Esophagus (tissue), 2 donors: ENCODE data around the gene PER1. TPM values are rescaled to one million over a fixed set of nuclear protein-coding genes. Genes with fewer than 3 reads are reported as not detected.

ENCODE experiments used
- H3K27ac ChIP-seq, 2 donors: one replicate each; pipeline ENCODE4 v1.5.1; 2013; ENCODE audit warnings: low read depth in 2 of 2, mild to moderate bottlenecking in 2 of 2, inconsistent platforms in 1 of 2, low read length in 1 of 2, moderate library complexity in 1 of 2
- H3K27me3 ChIP-seq, 2 donors: one replicate each; pipeline ENCODE4 v1.6.1; 2013; ENCODE audit warnings: low read length in 2 of 2, control low read depth in 1 of 2, mild to moderate bottlenecking in 1 of 2; ENCODE audit not compliant: insufficient read depth in 2 of 2, control insufficient read depth in 1 of 2
- H3K36me3 ChIP-seq, 2 donors: one replicate each; pipeline ENCODE4 v1.6.1; 2013; ENCODE audit warnings: low read length in 1 of 2; ENCODE audit not compliant: control insufficient read depth in 2 of 2, insufficient read depth in 2 of 2
- H3K4me1 ChIP-seq, 2 donors: one replicate each; pipeline ENCODE4 v1.6.1; 2013; ENCODE audit warnings: low read length in 1 of 2; ENCODE audit not compliant: control insufficient read depth in 2 of 2, insufficient read depth in 2 of 2
- H3K4me3 ChIP-seq, 2 donors: one replicate each; pipeline ENCODE4 v1.5.1; 2013; ENCODE audit warnings: low read length in 2 of 2, mild to moderate bottlenecking in 2 of 2, low read depth in 1 of 2, moderate library complexity in 1 of 2
- H3K9me3 ChIP-seq, 2 donors: one replicate each; pipeline ENCODE4 v1.6.1; 2013; ENCODE audit warnings: mild to moderate bottlenecking in 2 of 2, low read depth in 1 of 2, low read length in 1 of 2, moderate library complexity in 1 of 2; ENCODE audit not compliant: control insufficient read depth in 2 of 2, insufficient read depth in 1 of 2
- WGBS, 2 donors: extraction: QIAGEN DNeasy Blood & Tissue Kit; methylation state at CpG; one replicate each; pipeline ENCODE4 v1.1.7; 2013; 5-methylcytosine and 5-hydroxymethylcytosine counted together
- polyA plus RNA-seq, 2 donors: library from polyadenylated mRNA; stranded (reverse); fragments of 200-250 nt; gene quantifications; one replicate each; pipeline ENCODE4 v1.2.3, GENCODE V29; 2013
- donor health status: healthy with polysubstance abuse.
- donor health status: Bipolar disorder and iron deficiency.

Gene PER1, protein sequence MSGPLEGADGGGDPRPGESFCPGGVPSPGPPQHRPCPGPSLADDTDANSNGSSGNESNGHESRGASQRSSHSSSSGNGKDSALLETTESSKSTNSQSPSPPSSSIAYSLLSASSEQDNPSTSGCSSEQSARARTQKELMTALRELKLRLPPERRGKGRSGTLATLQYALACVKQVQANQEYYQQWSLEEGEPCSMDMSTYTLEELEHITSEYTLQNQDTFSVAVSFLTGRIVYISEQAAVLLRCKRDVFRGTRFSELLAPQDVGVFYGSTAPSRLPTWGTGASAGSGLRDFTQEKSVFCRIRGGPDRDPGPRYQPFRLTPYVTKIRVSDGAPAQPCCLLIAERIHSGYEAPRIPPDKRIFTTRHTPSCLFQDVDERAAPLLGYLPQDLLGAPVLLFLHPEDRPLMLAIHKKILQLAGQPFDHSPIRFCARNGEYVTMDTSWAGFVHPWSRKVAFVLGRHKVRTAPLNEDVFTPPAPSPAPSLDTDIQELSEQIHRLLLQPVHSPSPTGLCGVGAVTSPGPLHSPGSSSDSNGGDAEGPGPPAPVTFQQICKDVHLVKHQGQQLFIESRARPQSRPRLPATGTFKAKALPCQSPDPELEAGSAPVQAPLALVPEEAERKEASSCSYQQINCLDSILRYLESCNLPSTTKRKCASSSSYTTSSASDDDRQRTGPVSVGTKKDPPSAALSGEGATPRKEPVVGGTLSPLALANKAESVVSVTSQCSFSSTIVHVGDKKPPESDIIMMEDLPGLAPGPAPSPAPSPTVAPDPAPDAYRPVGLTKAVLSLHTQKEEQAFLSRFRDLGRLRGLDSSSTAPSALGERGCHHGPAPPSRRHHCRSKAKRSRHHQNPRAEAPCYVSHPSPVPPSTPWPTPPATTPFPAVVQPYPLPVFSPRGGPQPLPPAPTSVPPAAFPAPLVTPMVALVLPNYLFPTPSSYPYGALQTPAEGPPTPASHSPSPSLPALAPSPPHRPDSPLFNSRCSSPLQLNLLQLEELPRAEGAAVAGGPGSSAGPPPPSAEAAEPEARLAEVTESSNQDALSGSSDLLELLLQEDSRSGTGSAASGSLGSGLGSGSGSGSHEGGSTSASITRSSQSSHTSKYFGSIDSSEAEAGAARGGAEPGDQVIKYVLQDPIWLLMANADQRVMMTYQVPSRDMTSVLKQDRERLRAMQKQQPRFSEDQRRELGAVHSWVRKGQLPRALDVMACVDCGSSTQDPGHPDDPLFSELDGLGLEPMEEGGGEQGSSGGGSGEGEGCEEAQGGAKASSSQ (N-terminal part only)
- polyA plus RNA-seq = 10 to 100 TPM; 44.7 to 85.2 TPM

DNA sequence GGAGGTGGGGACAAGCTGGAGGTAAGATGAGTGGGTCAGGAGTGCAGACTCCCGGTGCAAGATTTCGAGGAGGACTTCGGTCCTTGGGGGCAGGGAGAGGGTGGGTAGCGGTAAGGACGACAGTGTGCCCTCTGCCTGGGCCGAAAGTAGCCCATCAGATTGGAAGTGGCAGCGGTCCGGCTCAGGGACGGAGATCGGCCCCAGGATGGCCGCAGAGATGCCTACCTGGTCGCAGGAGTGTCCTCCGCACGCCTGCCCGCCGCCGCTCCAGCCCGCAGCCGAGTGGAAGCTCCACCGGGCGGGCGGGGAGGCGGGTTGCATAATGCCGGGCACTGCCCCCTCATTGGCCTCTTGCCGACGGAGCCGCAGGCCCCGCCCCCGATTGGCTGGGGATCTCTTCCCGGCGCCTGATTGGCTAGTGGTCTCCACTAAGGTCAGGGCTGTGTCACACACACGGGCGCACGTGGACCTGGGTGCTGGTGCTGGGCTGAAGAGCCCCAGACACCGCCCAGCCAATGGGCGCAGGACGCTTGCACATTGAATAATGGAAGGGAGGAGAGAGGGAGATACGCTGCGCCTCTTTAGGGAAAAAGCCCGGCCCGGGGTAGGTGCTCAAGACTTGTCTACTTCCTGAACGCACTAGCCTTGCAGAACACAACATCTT lies at the start of gene PER1:
PER1 (minus strand) TSS at position 293 of the 664 bp plus-strand sequence. CDS start 1,698 bp downstream, outside the sequence.
- peaks cover 2 to 24% of the 10 kb centered on the region in 2 donors for H3K4me1 ChIP-seq
- H3K9me3 ChIP-seq = no peaks in the 10 kb centered on the region
- WGBS, 2 donors = 3 to 5% methylated on average over 41 to 42 of the region's 42 CpGs
- peak within 1 kb of the TSS; percentile 48 to 69 for H3K4me3 ChIP-seq
- no peaks in the 10 kb centered on the region for H3K27me3 ChIP-seq
- peaks cover 9 to 30% of the 10 kb centered on the region in 2 donors for H3K36me3 ChIP-seq
- H3K27ac ChIP-seq = peak within 1 kb of the TSS; percentile 100

DNA sequence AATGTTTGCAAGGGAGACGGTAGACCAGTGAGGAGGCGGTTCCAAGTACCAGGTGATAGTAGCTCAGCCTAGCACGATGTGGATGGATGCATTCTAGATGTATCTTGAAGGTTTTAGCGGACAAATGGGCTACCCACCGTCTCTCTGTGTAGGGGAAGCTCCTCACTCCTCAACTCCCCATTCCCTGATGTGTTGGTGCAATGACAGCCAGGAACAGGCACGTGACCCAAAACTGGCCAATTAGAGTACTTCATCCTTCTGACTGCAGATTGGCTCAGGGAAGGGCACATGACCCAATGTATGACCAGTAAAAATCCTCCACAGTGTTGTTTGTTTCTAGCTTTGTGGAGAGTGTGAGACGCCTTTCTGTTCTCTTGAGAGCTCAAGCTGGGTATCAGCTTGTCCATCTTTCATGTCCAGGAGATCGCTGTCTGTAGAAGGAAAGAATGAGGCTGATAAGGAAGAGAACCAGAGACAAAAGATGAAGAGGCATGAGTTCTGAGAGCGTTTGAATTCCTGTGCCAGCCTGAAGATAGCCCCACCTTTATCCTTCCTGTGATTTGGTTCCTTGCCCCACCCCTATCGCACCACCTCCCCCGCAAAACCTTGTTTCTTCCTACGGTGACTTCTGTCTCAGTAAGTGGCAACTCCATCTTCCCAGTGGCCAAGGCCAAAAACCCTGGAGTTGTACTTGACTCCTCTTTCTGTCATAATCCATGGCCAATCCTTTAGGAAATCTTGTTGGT lies 40.0 kb upstream of the PER1 start:
- peak overlapping the region in 1 of 2 donors; percentile 38 for H3K4me3 ChIP-seq
- no peaks in the 10 kb centered on the region for H3K36me3 ChIP-seq
- H3K4me1 ChIP-seq = peaks cover 5 to 16% of the 10 kb centered on the region in 2 donors
- H3K9me3 ChIP-seq = no peaks in the 10 kb centered on the region
- H3K27me3 ChIP-seq = no peaks in the 10 kb centered on the region
- 8 to 16% methylated on average over 12 of the region's 12 CpGs for WGBS, 2 donors
- peak overlapping the region; percentile 86 to 91 for H3K27ac ChIP-seq

DNA sequence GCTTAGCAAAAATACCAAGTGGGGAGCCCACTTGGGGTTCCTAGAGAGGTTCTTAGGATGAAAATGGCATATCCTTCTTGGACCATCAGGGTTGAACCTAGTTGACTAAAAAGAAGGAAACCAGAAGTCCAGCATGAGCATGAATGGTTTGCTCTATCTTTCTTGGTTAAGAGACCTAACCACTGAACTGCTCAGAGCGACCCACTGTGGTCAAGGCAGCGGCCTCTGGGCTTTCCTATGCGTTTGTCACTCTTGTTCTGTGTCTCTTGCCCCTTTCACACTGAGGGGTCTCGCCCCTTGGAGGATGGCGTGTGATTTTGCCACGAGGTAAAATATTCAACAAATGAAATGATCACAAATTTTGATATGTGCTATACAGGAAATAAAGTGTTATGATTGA lies 38.3 kb upstream of the PER1 start:
- Histone ChIP-seq H3K27me3 (no peaks in the 10 kb centered on the region), H3K4me1 (peaks cover 5 to 16% of the 10 kb centered on the region in 2 donors), H3K36me3 (no peaks in the 10 kb centered on the region), H3K9me3 (no peaks in the 10 kb centered on the region), H3K27ac (peak overlapping the region; percentile 62 to 80), H3K4me3 (no peak overlapping the region)
- 42 to 43% methylated on average over 6 of the region's 6 CpGs for WGBS, 2 donors

DNA sequence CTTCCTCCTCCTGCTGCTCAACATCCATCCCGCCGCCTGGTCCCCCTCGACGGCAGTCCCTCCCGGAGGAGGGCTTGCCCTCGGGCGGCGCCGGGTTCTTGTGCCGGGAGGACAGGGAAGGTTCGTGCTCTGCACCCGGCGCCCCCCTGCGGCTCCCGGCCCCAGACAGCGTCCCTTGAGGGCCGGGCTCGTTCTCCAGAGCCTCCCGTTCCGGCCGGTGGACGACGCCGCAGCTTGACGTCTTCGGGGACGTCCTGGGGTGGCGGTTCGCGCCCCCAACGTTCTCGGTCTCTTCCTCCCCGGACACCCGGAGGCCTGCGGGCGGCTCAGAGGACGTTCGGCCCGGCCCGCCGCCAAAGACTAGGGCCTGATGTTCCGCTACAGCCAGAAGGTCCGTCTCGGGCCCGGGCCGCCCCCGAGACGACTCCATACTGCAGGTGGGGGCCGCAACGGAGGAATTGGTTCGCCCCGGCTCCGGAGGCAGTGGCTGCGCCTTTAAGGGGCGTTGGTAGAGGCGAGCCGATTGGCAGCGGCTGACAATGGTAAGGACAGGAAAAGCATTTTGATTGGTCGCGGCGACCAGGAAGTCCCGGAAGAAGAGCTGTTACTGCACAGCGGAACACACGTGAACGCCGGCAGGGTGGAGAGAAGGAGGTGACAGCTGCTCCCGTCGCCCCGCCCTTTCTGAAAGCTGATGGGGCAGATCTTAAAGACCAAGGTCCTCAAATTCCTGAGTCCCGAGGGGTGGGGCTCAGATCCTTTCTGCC lies 37.7 kb upstream of the PER1 start, which contains the start of gene BORCS6:
BORCS6 (minus strand) TSS at position 470 of the 767 bp plus-strand sequence; CDS start at position 430, 40 bp downstream.
- peaks cover 5 to 16% of the 10 kb centered on the region in 2 donors for H3K4me1 ChIP-seq
- 0 to 1% methylated on average over 66 to 70 of the region's 70 CpGs for WGBS, 2 donors
- peak within 1 kb of the TSS; percentile 70 to 92 for H3K4me3 ChIP-seq
- no peaks in the 10 kb centered on the region for H3K27me3 ChIP-seq
- peak within 1 kb of the TSS; percentile 97 to 99 for H3K27ac ChIP-seq
- H3K36me3 ChIP-seq = no peaks in the 10 kb centered on the region
- H3K9me3 ChIP-seq = no peaks in the 10 kb centered on the region

- no peaks in the 10 kb centered on the region for H3K36me3 ChIP-seq
- 3 to 4% methylated on average over 55 to 67 of the region's 67 CpGs for WGBS, 2 donors
- no peaks in the 10 kb centered on the region for H3K27me3 ChIP-seq
- H3K4me1 ChIP-seq = peaks cover 5 to 16% of the 10 kb centered on the region in 2 donors
- peak overlapping the region; percentile 97 to 99 for H3K27ac ChIP-seq
- no peaks in the 10 kb centered on the region for H3K9me3 ChIP-seq
- H3K4me3 ChIP-seq = peak overlapping the region; percentile 70 to 92
Observed at GRCh38 chr17:8189041-8189710, 37.0 kb upstream of the PER1 start.

DNA sequence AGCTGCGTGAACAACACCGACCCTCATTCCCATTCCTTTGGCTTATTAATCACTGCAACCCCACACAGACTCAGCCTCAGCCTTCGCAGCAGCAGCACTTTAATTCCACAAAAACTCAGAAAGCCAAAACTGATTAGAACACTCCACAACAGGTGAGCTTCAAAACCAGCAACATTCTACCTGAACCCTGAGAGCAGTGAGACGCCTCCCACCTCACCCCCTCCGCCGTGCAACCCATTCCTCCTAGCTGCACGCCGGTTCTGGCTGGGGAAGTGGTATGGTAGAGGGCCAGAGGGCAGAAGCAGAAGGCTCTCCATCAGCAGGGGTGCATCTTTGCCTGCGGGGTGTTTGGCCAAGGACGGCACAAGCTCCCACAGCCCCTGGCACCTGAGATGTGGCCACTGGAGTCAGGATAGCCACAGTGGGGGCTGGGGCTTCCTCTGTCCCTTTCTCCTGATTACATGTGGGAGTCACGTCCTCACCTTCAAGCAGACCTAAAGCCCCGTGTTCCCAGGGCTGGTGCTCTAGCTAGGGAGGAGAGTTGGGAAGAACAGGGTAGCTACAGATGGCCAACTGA lies 36.1 kb upstream of the PER1 start:
- Histone ChIP-seq H3K4me3 (peak overlapping the region; percentile 70 to 92), H3K27ac (peak overlapping the region; percentile 97 to 99), H3K27me3 (no peaks in the 10 kb centered on the region), H3K36me3 (no peaks in the 10 kb centered on the region), H3K4me1 (peaks cover 5 to 16% of the 10 kb centered on the region in 2 donors), H3K9me3 (no peaks in the 10 kb centered on the region)
- 26 to 33% methylated on average over 12 of the region's 12 CpGs for WGBS, 2 donors

DNA sequence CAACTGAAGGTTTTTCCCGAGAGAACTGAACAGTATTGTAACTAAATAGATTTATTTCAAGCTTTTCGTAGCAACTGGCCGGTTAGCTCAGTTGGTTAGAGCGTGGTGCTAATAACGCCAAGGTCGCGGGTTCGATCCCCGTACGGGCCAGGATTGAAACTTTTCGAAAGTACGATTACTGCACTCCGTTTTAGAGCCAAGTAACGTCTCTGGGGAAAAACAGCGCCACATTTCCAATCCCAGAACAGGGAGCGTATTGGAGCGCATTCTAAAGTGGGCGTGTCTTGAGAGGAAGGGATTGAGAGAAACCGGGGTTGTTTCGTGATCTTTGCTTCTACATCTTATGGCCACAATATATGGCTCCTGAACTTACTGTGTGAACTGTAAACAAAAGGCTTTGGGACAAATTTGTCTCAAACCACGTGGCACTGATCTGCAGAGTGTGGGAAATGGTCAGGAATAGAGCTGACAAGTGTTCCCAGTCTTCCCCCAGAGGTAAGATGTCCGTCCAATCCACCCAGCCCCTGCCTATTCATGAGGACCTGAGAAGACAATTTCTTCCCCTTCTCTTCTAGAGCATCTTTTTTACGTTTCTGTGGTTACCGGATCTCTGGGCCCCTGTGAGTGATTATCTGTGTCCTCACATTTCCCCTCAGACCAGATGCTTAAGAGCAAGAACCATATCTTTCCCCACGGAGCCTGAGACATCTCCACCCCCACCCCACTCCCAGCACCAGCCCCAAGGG lies 35.5 kb upstream of the PER1 start:
- Histone ChIP-seq H3K4me3 (peak overlapping the region; percentile 50 to 51), H3K36me3 (no peaks in the 10 kb centered on the region), H3K4me1 (peaks cover 5 to 16% of the 10 kb centered on the region in 2 donors), H3K27me3 (no peaks in the 10 kb centered on the region), H3K27ac (peak overlapping the region; percentile 97 to 99), H3K9me3 (no peaks in the 10 kb centered on the region)
- WGBS, 2 donors = 1% methylated on average over 25 of the region's 25 CpGs
